ENCODE data around the gene TSPAN18.

GRCh38 chr11:44709281-44709562, 17.5 kb upstream of the TSPAN18 start:
- no peak for TF ChIP-seq POLR2A (IDR thresholded peaks at IDR 0.05)
- TF ChIP-seq POLR2AphosphoS5 (IDR thresholded peaks at IDR 0.05): no peak
- no peak for TF ChIP-seq EP300 (IDR thresholded peaks at IDR 0.05)
- TF ChIP-seq, protein P1, sequence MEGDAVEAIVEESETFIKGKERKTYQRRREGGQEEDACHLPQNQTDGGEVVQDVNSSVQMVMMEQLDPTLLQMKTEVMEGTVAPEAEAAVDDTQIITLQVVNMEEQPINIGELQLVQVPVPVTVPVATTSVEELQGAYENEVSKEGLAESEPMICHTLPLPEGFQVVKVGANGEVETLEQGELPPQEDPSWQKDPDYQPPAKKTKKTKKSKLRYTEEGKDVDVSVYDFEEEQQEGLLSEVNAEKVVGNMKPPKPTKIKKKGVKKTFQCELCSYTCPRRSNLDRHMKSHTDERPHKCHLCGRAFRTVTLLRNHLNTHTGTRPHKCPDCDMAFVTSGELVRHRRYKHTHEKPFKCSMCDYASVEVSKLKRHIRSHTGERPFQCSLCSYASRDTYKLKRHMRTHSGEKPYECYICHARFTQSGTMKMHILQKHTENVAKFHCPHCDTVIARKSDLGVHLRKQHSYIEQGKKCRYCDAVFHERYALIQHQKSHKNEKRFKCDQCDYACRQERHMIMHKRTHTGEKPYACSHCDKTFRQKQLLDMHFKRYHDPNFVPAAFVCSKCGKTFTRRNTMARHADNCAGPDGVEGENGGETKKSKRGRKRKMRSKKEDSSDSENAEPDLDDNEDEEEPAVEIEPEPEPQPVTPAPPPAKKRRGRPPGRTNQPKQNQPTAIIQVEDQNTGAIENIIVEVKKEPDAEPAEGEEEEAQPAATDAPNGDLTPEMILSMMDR (IDR thresholded peaks at IDR 0.05): no peak

Measured in gastroesophageal sphincter (tissue), 3 donors.